DND-41 (cell line): Measurements from ENCODE around the gene DHRS9.

Source experiments
- ATAC-seq: fragments of 200-7000 bp; cut with Tn5 transposase; 3 replicates; pipeline ENCODE4 v1.9.1; 2021; ENCODE audit warnings: low read depth; ENCODE audit not compliant: insufficient read depth
- DNase-seq: peaks from one replicate; pipeline ENCODE4 v3.0.0-alpha.2; 2020
- H2AFZ ChIP-seq: 2 replicates; pipeline ENCODE4 v1.6.0; 2012; ENCODE audit warnings: low read depth, low read length
- H3K27ac ChIP-seq: 2 replicates; pipeline ENCODE4 v1.5.1; 2012; ENCODE audit warnings: low read length, inconsistent platforms
- H3K27me3 ChIP-seq: fragments of 200-600 bp; sonication (generic); 2 replicates; pipeline ENCODE4 v1.6.0; 2012; ENCODE audit warnings: low read length, mild to moderate bottlenecking, inconsistent platforms; ENCODE audit not compliant: insufficient read depth, poor library complexity
- H3K36me3 ChIP-seq: 2 replicates; pipeline ENCODE4 v1.5.1; 2012; ENCODE audit warnings: low read length, inconsistent platforms; ENCODE audit not compliant: insufficient read depth
- H3K4me1 ChIP-seq: 2 replicates; pipeline ENCODE4 v1.5.1; 2012; ENCODE audit warnings: mild to moderate bottlenecking, low read length; ENCODE audit not compliant: insufficient read depth
- H3K4me2 ChIP-seq: 2 replicates; pipeline ENCODE4 v1.6.0; 2012; ENCODE audit warnings: mild to moderate bottlenecking, moderate library complexity, low read length, inconsistent platforms; ENCODE audit not compliant: insufficient read depth
- H3K4me3 ChIP-seq, 2 experiments: fragments of 200-600 bp in 1 of 2; shearing (Covaris generic) in 1 of 2; 2 replicates each; pipeline ENCODE4 v1.5.1; 2012 to 2016; ENCODE audit warnings: inconsistent platforms in 2 of 2, low read length in 2 of 2, mild to moderate bottlenecking in 2 of 2, low read depth in 1 of 2, moderate library complexity in 1 of 2
- H3K79me2 ChIP-seq: 2 replicates; pipeline ENCODE4 v1.6.0; 2012; ENCODE audit warnings: low read length, inconsistent platforms; ENCODE audit not compliant: insufficient read depth
- H3K9ac ChIP-seq: 2 replicates; pipeline ENCODE4 v1.6.0; 2012; ENCODE audit warnings: low read depth, mild to moderate bottlenecking, inconsistent platforms, low read length, moderate library complexity
- H3K9me3 ChIP-seq: 2 replicates; pipeline ENCODE4 v1.5.1; 2012; ENCODE audit warnings: low read length, moderate library complexity, mild to moderate bottlenecking, inconsistent platforms; ENCODE audit not compliant: insufficient read depth, severe bottlenecking
- H4K20me1 ChIP-seq: 2 replicates; pipeline ENCODE4 v1.6.0; 2012; ENCODE audit warnings: low read length; ENCODE audit not compliant: insufficient read depth
- EZH2 ChIP-seq: IDR thresholded peaks from 3 replicates; pipeline ENCODE4 v1.6.1; 2012; ENCODE audit warnings: borderline replicate concordance, low read depth, mild to moderate bottlenecking, moderate library complexity, low read length, inconsistent platforms; ENCODE audit not compliant: severe bottlenecking
- TF ChIP-seq, protein P1 (sequence below): IDR thresholded peaks from 2 replicates; pipeline ENCODE4 v1.5.1; 2012; ENCODE audit warnings: borderline replicate concordance, low read length, moderate library complexity, mild to moderate bottlenecking; ENCODE audit not compliant: poor library complexity, severe bottlenecking; ENCODE audit errors: extremely low read depth

DHRS9 gene

DNA sequence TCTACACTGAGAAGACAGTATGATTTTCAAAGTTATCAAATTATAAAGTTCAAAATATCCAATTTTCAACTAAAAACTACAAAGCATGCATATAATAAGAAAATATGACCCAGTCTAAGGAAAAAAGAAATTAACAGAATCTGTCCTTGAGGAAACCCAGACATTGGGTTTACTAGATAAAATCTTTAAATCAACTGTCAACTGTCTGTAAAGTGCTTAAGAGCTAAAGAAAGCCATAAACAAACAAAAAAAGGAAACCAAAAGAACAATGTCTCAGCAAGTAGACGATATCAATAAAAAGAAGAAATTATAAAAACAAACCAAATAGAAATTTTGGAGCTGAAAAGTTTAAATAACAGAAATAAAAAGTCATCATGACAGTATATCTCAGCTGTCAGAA, 27.8 kb upstream of the DHRS9 start:
- Histone ChIP-seq H3K27ac (no peak overlapping the region), H3K9ac (no peak overlapping the region), H3K4me3 (no peak overlapping the region), H4K20me1 (no peaks in the 10 kb centered on the region), H2AFZ (no peak overlapping the region), H3K36me3 (no peaks in the 10 kb centered on the region), H3K27me3 (no peaks in the 10 kb centered on the region), H3K4me2 (no peak overlapping the region), H3K4me1 (no peaks in the 10 kb centered on the region), H3K79me2 (no peaks in the 10 kb centered on the region), H3K9me3 (peaks cover 6% of the 10 kb centered on the region)
- DNase-seq (no peak), ATAC-seq (no peak)
- TF ChIP-seq, protein P1, sequence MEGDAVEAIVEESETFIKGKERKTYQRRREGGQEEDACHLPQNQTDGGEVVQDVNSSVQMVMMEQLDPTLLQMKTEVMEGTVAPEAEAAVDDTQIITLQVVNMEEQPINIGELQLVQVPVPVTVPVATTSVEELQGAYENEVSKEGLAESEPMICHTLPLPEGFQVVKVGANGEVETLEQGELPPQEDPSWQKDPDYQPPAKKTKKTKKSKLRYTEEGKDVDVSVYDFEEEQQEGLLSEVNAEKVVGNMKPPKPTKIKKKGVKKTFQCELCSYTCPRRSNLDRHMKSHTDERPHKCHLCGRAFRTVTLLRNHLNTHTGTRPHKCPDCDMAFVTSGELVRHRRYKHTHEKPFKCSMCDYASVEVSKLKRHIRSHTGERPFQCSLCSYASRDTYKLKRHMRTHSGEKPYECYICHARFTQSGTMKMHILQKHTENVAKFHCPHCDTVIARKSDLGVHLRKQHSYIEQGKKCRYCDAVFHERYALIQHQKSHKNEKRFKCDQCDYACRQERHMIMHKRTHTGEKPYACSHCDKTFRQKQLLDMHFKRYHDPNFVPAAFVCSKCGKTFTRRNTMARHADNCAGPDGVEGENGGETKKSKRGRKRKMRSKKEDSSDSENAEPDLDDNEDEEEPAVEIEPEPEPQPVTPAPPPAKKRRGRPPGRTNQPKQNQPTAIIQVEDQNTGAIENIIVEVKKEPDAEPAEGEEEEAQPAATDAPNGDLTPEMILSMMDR, result no peak
- TF ChIP-seq EZH2, result no peak

DNA sequence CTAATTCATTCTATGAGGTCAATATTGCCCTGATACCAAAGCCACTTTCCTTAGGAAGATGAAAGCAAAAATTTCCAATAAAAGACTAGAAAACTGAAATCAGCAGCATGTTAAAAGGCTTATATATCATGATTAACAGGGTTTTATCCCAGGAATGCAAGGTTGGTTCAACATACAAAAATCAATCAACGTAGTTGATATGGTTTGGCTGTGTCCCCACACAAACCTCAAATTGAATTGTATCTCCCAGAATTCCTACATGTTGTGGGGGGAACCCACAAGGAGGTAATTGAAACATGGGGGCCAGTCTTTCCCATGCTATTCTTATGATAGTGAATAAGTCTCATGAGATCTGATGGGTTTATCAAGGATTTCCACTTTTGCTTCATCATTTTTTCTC, 26.5 kb upstream of the DHRS9 start:
- TF ChIP-seq, protein P1, result no peak
- no peak for TF ChIP-seq EZH2
- no peak for ATAC-seq
- Histone ChIP-seq H3K36me3 (no peaks in the 10 kb centered on the region), H4K20me1 (no peaks in the 10 kb centered on the region), H3K9me3 (peaks cover 6% of the 10 kb centered on the region), H3K4me3 (no peak overlapping the region), H3K79me2 (no peaks in the 10 kb centered on the region), H3K9ac (no peak overlapping the region), H3K27ac (no peak overlapping the region), H3K4me1 (no peaks in the 10 kb centered on the region), H2AFZ (no peak overlapping the region), H3K27me3 (no peaks in the 10 kb centered on the region), H3K4me2 (no peak overlapping the region)
- DNase-seq, result no peak

DNA sequence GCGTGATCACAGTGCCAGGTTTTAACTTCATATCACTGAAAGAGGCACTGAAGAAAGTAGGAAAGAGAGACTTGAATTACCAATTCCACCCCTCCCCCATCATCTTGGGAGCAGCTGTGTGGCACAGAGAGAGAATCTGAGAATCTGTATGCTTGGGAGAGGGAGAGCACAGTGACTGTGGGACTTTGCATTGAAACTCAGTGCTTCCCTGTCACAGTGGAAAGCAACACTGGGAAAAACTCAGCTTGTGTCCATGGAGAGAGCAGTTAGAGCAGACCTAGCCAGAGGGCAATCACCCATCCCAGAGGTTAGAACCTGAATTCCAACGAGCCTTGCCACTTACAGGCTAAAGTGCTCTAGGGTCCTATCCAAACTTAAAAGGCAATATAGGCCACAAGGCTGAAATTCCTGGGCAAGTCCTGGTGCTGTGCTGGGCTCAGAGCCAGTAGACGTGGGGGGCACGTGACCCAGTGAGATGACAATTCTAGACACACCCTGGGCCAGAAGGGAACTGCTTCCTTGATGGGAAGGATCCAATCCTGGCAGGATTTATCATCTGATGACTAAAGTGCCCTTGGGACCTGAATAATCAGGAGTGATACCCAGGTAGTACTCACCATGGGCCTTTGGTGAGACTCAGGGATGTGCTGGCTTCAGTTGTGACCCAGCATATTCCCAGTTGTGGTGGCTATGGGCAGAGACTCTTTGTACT, 22.8 kb upstream of the DHRS9 start:
- H3K27ac ChIP-seq, result no peak overlapping the region
- no peak for DNase-seq

More for the DNA sequence above, 22.8 kb upstream of the DHRS9 start:
- Histone ChIP-seq H3K9me3 (peaks cover 6% of the 10 kb centered on the region), H4K20me1 (no peaks in the 10 kb centered on the region), H2AFZ (no peak overlapping the region), H3K4me1 (no peaks in the 10 kb centered on the region), H3K79me2 (no peaks in the 10 kb centered on the region), H3K4me2 (no peak overlapping the region), H3K9ac (no peak overlapping the region), H3K27me3 (no peaks in the 10 kb centered on the region), H3K4me3 (no peak overlapping the region), H3K36me3 (no peaks in the 10 kb centered on the region)
- TF ChIP-seq, protein P1, result no peak
- no peak for TF ChIP-seq EZH2
- no peak for ATAC-seq
